ENCODE results near the gene RBBP5.

DNA sequence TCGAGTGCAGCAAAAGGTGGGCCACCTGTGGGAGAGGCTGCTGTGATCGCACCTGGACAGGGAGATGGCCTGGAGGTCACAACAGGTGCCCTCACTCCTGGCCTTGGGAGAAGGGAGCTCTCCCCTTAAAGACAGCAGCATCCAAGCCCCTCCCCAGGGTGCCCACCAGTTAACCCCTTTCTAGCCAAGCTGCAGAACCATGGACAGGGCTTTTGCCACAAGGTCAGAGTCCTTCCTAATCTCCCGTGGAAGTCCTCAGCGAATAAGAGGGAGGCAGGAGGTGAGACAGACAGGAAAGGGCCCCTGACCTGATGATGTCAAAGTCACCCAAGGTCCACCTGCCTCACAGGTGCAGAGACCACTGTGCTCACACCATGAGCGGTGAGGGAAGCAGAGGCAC, 77.0 kb downstream of the RBBP5 start:
- TF ChIP-seq, protein P1, sequence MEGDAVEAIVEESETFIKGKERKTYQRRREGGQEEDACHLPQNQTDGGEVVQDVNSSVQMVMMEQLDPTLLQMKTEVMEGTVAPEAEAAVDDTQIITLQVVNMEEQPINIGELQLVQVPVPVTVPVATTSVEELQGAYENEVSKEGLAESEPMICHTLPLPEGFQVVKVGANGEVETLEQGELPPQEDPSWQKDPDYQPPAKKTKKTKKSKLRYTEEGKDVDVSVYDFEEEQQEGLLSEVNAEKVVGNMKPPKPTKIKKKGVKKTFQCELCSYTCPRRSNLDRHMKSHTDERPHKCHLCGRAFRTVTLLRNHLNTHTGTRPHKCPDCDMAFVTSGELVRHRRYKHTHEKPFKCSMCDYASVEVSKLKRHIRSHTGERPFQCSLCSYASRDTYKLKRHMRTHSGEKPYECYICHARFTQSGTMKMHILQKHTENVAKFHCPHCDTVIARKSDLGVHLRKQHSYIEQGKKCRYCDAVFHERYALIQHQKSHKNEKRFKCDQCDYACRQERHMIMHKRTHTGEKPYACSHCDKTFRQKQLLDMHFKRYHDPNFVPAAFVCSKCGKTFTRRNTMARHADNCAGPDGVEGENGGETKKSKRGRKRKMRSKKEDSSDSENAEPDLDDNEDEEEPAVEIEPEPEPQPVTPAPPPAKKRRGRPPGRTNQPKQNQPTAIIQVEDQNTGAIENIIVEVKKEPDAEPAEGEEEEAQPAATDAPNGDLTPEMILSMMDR (IDR thresholded peaks at IDR 0.05) = no peak
- no peak for TF ChIP-seq POLR2AphosphoS5 (IDR thresholded peaks at IDR 0.05)
- no peak for TF ChIP-seq POLR2A (IDR thresholded peaks at IDR 0.05)
